ENCODE results near the gene CHCHD5. TPM values are rescaled to one million over a fixed set of nuclear protein-coding genes. Genes with fewer than 3 reads are reported as not detected.
"Not testable (repeated sequence)": the region's sequence is repeated elsewhere in the genome, so short reads cannot be mapped to it uniquely, and the experiment has no call there.

CHCHD5 gene
- polyA plus RNA-seq, 2 donors: 26.7 to 37.3 TPM

- H3K4me1 ChIP-seq (ENCODE audit: control insufficient read depth in 2 of 2, insufficient read depth in 2 of 2, low read length in 1 of 2): no peaks in the 10 kb centered on the region
- H3K9me3 ChIP-seq (ENCODE audit: control insufficient read depth in 2 of 2, insufficient read depth in 1 of 2, low read depth in 1 of 2, low read length in 1 of 2): no peaks in the 10 kb centered on the region
- H3K4me3 ChIP-seq (ENCODE audit: low read depth in 1 of 2, low read length in 2 of 2): no peak overlapping the region
- H3K36me3 ChIP-seq (ENCODE audit: control insufficient read depth in 2 of 2, insufficient read depth in 2 of 2, low read length in 1 of 2): no peaks in the 10 kb centered on the region
- no peak overlapping the region for H3K27ac ChIP-seq (ENCODE audit: low read depth in 2 of 2, low read length in 1 of 2)
- WGBS, 2 donors: 80 to 92% methylated on average over 3 of the region's 3 CpGs
- H3K27me3 ChIP-seq (ENCODE audit: control insufficient read depth in 1 of 2, insufficient read depth in 2 of 2, low read length in 2 of 2): no peaks in the 10 kb centered on the region
Observed at GRCh38 chr2:112602917-112603316, 18.5 kb downstream of the CHCHD5 start.

- H3K4me1 ChIP-seq (ENCODE audit: control insufficient read depth in 2 of 2, insufficient read depth in 2 of 2, low read length in 1 of 2): no peaks in the 10 kb centered on the region
- H3K4me3 ChIP-seq (ENCODE audit: low read depth in 1 of 2, low read length in 2 of 2): no peak overlapping the region
- no peaks in the 10 kb centered on the region for H3K36me3 ChIP-seq (ENCODE audit: control insufficient read depth in 2 of 2, insufficient read depth in 2 of 2, low read length in 1 of 2)
- WGBS, 2 donors: 85 to 91% methylated on average over 2 of the region's 2 CpGs
- H3K27me3 ChIP-seq (ENCODE audit: control insufficient read depth in 1 of 2, insufficient read depth in 2 of 2, low read length in 2 of 2): no peaks in the 10 kb centered on the region
- H3K27ac ChIP-seq (ENCODE audit: low read depth in 2 of 2, low read length in 1 of 2): no peak overlapping the region
- no peaks in the 10 kb centered on the region for H3K9me3 ChIP-seq (ENCODE audit: control insufficient read depth in 2 of 2, insufficient read depth in 1 of 2, low read depth in 1 of 2, low read length in 1 of 2)
Observed at GRCh38 chr2:112603731-112604130, 19.3 kb downstream of the CHCHD5 start.

- WGBS, 2 donors: 75 to 86% methylated on average over 4 of the region's 4 CpGs
Observed at GRCh38 chr2:112604952-112605351, 20.5 kb downstream of the CHCHD5 start.

DNA sequence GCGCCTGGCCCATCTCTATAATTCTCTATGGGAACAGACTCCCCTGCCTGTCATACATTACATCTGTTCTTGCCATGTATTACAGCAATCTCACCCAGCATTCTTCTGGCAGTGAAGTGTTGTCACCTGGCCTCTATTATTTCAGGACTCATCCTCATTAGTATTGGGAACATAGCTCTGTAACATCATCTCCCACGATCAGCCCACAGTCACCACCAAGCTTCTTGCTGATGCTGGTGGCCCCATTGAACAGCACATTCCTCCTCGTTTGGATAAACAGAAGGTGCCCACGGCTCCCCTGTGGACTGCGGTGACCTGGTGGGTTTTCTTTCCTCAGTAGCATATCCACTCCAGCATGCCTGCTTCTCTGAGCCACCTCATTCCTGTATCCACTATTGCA is 21.5 kb downstream of the CHCHD5 start:
- 84 to 85% methylated on average over 5 of the region's 5 CpGs for WGBS, 2 donors

More at GRCh38 chr2:112604952-112605351, 20.5 kb downstream of the CHCHD5 start:
- no peak overlapping the region for H3K4me3 ChIP-seq (ENCODE audit: low read depth in 1 of 2, low read length in 2 of 2)
- H3K4me1 ChIP-seq (ENCODE audit: control insufficient read depth in 2 of 2, insufficient read depth in 2 of 2, low read length in 1 of 2): no peaks in the 10 kb centered on the region
- no peaks in the 10 kb centered on the region for H3K36me3 ChIP-seq (ENCODE audit: control insufficient read depth in 2 of 2, insufficient read depth in 2 of 2, low read length in 1 of 2)
- no peaks in the 10 kb centered on the region for H3K27me3 ChIP-seq (ENCODE audit: control insufficient read depth in 1 of 2, insufficient read depth in 2 of 2, low read length in 2 of 2)
- H3K27ac ChIP-seq (ENCODE audit: low read depth in 2 of 2, low read length in 1 of 2): no peak overlapping the region
- H3K9me3 ChIP-seq (ENCODE audit: control insufficient read depth in 2 of 2, insufficient read depth in 1 of 2, low read depth in 1 of 2, low read length in 1 of 2): no peaks in the 10 kb centered on the region

GRCh38 chr2:112606547-112606946 is 22.1 kb downstream of the CHCHD5 start:
- no peaks in the 10 kb centered on the region for H3K4me1 ChIP-seq (ENCODE audit: control insufficient read depth in 2 of 2, insufficient read depth in 2 of 2, low read length in 1 of 2)
- H3K4me3 ChIP-seq (ENCODE audit: low read depth in 1 of 2, low read length in 2 of 2): no peak overlapping the region
- WGBS, 2 donors: 69 to 70% methylated on average over 4 of the region's 4 CpGs
- H3K27me3 ChIP-seq (ENCODE audit: control insufficient read depth in 1 of 2, insufficient read depth in 2 of 2, low read length in 2 of 2): no peaks in the 10 kb centered on the region
- H3K36me3 ChIP-seq (ENCODE audit: control insufficient read depth in 2 of 2, insufficient read depth in 2 of 2, low read length in 1 of 2): no peaks in the 10 kb centered on the region
- H3K27ac ChIP-seq (ENCODE audit: low read depth in 2 of 2, low read length in 1 of 2): no peak overlapping the region
- no peaks in the 10 kb centered on the region for H3K9me3 ChIP-seq (ENCODE audit: control insufficient read depth in 2 of 2, insufficient read depth in 1 of 2, low read depth in 1 of 2, low read length in 1 of 2)

More for the DNA sequence above, 21.5 kb downstream of the CHCHD5 start:
- Histone ChIP-seq H3K4me3 (ENCODE audit: low read depth in 1 of 2, low read length in 2 of 2) (no peak overlapping the region), H3K27ac (ENCODE audit: low read depth in 2 of 2, low read length in 1 of 2) (no peak overlapping the region), H3K36me3 (ENCODE audit: control insufficient read depth in 2 of 2, insufficient read depth in 2 of 2, low read length in 1 of 2) (no peaks in the 10 kb centered on the region), H3K4me1 (ENCODE audit: control insufficient read depth in 2 of 2, insufficient read depth in 2 of 2, low read length in 1 of 2) (no peaks in the 10 kb centered on the region), H3K9me3 (ENCODE audit: control insufficient read depth in 2 of 2, insufficient read depth in 1 of 2, low read depth in 1 of 2, low read length in 1 of 2) (no peaks in the 10 kb centered on the region), H3K27me3 (ENCODE audit: control insufficient read depth in 1 of 2, insufficient read depth in 2 of 2, low read length in 2 of 2) (no peaks in the 10 kb centered on the region)

DNA sequence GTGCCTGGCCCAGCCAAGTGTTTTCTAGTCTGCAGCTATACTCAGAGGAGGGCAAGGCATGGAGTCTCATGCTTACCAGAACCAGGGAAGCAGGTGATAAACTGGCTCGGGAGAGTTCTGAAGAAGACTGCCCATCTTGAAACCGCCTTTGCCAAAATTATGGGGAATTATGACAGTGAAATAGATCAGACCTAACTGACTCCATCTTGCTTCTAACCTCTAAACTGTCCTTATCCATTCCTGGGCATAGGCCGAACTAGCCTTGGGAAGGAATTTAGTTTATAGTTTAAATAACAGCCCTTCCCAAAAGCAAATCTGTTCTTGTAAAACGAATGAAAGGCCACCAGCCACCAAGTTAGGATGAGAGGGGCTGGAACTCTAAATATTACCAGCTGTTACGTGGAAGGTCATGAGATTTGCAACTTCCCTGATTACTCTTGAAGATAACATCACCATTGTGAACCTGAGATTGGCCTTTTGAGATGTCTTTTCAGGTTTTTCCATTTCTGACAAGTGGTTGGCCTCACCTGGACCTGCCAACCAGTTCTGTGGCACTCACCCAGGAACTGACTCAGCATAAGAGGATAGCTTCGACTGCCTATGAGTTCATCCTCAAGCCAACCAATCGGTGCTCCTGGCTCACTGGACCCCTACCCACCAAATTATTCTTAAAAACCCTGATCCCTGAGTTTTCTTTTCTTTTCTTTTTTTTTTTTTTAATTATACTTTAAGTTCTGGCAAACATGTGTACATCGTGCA is 23.4 kb downstream of the CHCHD5 start:
- Histone ChIP-seq H3K9me3 (ENCODE audit: control insufficient read depth in 2 of 2, insufficient read depth in 1 of 2, low read depth in 1 of 2, low read length in 1 of 2) (no peaks in the 10 kb centered on the region), H3K36me3 (ENCODE audit: control insufficient read depth in 2 of 2, insufficient read depth in 2 of 2, low read length in 1 of 2) (no peaks in the 10 kb centered on the region), H3K27me3 (ENCODE audit: control insufficient read depth in 1 of 2, insufficient read depth in 2 of 2, low read length in 2 of 2) (no peaks in the 10 kb centered on the region), H3K4me1 (ENCODE audit: control insufficient read depth in 2 of 2, insufficient read depth in 2 of 2, low read length in 1 of 2) (no peaks in the 10 kb centered on the region), H3K4me3 (ENCODE audit: low read depth in 1 of 2, low read length in 2 of 2) (no peak overlapping the region), H3K27ac (ENCODE audit: low read depth in 2 of 2, low read length in 1 of 2) (no peak overlapping the region)
- 80% methylated on average over 8 of the region's 8 CpGs for WGBS, 2 donors

DNA sequence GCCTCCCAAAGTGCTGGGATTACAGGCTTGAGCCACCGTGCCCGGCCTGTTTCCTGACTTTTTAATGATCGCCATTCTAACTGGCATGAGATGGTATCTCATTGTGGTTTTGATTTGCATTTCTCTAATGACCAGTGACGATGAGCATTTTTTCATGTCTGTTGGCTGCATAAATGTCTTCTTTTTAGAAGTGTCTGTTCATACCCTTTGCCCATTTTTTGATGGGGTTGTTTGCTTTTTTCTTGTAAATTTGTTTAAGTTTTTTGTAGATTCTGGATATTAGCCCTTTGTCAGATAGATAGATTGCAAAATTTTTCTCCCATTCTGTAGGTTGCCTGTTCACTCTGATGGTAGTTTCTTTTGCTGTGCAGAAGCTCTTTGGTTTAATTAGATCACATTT is 24.9 kb downstream of the CHCHD5 start:
- H3K27ac ChIP-seq (ENCODE audit: low read depth in 2 of 2, low read length in 1 of 2); H3K36me3 ChIP-seq (ENCODE audit: control insufficient read depth in 2 of 2, insufficient read depth in 2 of 2, low read length in 1 of 2); H3K9me3 ChIP-seq (ENCODE audit: control insufficient read depth in 2 of 2, insufficient read depth in 1 of 2, low read depth in 1 of 2, low read length in 1 of 2); H3K27me3 ChIP-seq (ENCODE audit: control insufficient read depth in 1 of 2, insufficient read depth in 2 of 2, low read length in 2 of 2); H3K4me3 ChIP-seq (ENCODE audit: low read depth in 1 of 2, low read length in 2 of 2); H3K4me1 ChIP-seq (ENCODE audit: control insufficient read depth in 2 of 2, insufficient read depth in 2 of 2, low read length in 1 of 2): not testable (repeated sequence)
- WGBS, 2 donors: 87 to 93% methylated on average over 4 of the region's 4 CpGs

GRCh38 chr2:112612283-112612682 is 27.9 kb downstream of the CHCHD5 start:
- WGBS, 2 donors: 58 to 62% methylated on average over 1 of the region's 1 CpG
- H3K9me3 ChIP-seq (ENCODE audit: control insufficient read depth in 2 of 2, insufficient read depth in 1 of 2, low read depth in 1 of 2, low read length in 1 of 2); H3K27me3 ChIP-seq (ENCODE audit: control insufficient read depth in 1 of 2, insufficient read depth in 2 of 2, low read length in 2 of 2); H3K36me3 ChIP-seq (ENCODE audit: control insufficient read depth in 2 of 2, insufficient read depth in 2 of 2, low read length in 1 of 2); H3K4me1 ChIP-seq (ENCODE audit: control insufficient read depth in 2 of 2, insufficient read depth in 2 of 2, low read length in 1 of 2); H3K4me3 ChIP-seq (ENCODE audit: low read depth in 1 of 2, low read length in 2 of 2); H3K27ac ChIP-seq (ENCODE audit: low read depth in 2 of 2, low read length in 1 of 2): not testable (repeated sequence)

DNA sequence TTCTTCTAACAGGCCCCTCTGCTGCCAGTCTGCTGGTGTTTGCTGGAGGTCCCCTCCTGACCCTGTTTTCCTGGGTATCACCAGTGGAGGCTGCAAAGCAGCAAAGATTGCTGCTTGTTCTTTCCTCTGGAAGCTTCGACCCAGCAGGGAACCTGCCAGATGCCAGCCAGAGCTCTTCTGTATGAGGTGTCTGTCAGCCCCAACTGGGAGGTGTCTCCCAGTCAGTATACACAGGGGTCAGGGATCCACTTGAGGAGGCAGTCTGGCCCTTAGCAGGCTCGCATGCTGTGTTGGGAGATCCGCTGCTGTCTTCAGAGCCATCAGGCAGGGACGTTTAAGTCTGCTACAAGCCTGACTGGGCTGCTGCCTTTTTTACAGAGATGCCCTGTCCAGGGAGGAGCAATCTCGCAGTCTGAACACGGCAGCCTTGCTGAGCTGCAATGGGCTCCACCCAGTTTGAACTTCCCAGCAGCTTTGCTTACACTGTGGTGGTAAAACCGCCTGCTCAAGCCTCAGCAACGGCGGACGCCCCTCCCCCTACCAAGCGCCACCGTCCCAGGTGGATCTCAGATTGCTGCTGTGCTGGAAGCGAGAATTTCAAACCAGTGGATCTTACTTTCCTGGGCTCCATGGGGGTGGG is 29.9 kb downstream of the CHCHD5 start:
- Histone ChIP-seq H3K27me3 (ENCODE audit: control insufficient read depth in 1 of 2, insufficient read depth in 2 of 2, low read length in 2 of 2) (no peaks in the 10 kb centered on the region), H3K27ac (ENCODE audit: low read depth in 2 of 2, low read length in 1 of 2) (no peak overlapping the region), H3K4me3 (ENCODE audit: low read depth in 1 of 2, low read length in 2 of 2) (no peak overlapping the region), H3K36me3 (ENCODE audit: control insufficient read depth in 2 of 2, insufficient read depth in 2 of 2, low read length in 1 of 2) (no peaks in the 10 kb centered on the region), H3K4me1 (ENCODE audit: control insufficient read depth in 2 of 2, insufficient read depth in 2 of 2, low read length in 1 of 2) (no peaks in the 10 kb centered on the region), H3K9me3 (ENCODE audit: control insufficient read depth in 2 of 2, insufficient read depth in 1 of 2, low read depth in 1 of 2, low read length in 1 of 2) (no peaks in the 10 kb centered on the region)
- 73 to 76% methylated on average over 13 of the region's 13 CpGs for WGBS, 2 donors

DNA sequence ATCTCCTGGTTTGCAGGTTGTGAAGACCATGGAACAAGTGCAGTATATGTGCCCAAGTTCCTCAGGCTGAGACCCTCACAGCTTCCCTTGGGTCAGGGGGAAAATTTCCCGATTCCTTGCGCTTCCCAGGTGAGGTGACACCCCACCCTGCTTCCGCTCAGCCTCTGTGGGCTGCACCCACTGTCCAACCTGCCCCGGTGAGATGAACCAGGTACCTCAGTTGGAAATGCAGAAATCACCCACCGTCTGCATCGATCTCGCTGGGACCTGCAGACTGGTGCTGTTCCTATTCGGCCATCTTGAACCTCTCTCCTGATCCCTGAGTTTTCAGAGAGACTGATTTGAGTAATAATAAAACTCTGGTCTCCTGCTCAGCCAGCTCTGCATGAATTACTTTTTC is 30.6 kb downstream of the CHCHD5 start:
- Histone ChIP-seq H3K27ac (ENCODE audit: low read depth in 2 of 2, low read length in 1 of 2) (no peak overlapping the region), H3K27me3 (ENCODE audit: control insufficient read depth in 1 of 2, insufficient read depth in 2 of 2, low read length in 2 of 2) (no peaks in the 10 kb centered on the region), H3K36me3 (ENCODE audit: control insufficient read depth in 2 of 2, insufficient read depth in 2 of 2, low read length in 1 of 2) (no peaks in the 10 kb centered on the region), H3K4me3 (ENCODE audit: low read depth in 1 of 2, low read length in 2 of 2) (no peak overlapping the region), H3K4me1 (ENCODE audit: control insufficient read depth in 2 of 2, insufficient read depth in 2 of 2, low read length in 1 of 2) (no peaks in the 10 kb centered on the region), H3K9me3 (ENCODE audit: control insufficient read depth in 2 of 2, insufficient read depth in 1 of 2, low read depth in 1 of 2, low read length in 1 of 2) (no peaks in the 10 kb centered on the region)
- WGBS, 2 donors: 96 to 97% methylated on average over 8 of the region's 8 CpGs

Measured in esophagus (tissue), 2 donors.